A673 (cell line): ENCODE data around the gene RNF113B.

Experiments
- CTCF ChIP-seq: fragments of 300-800, 200-600 bp; sonication (generic); conservative IDR thresholded peaks from 2 replicates; pipeline ENCODE4 v1.5.1; 2017; ENCODE audit warnings: low read depth, mild to moderate bottlenecking, antibody characterized with exemption, low read length, moderate library complexity, mixed read lengths
- EZH2 ChIP-seq: fragments of 200-600 bp; sonication (generic); IDR thresholded peaks from 2 replicates; pipeline ENCODE4 v1.6.1; 2017; ENCODE audit warnings: borderline replicate concordance, low read depth, mild to moderate bottlenecking, mixed read lengths, antibody characterized with exemption, low read length; ENCODE audit not compliant: poor library complexity, severe bottlenecking

DNA sequence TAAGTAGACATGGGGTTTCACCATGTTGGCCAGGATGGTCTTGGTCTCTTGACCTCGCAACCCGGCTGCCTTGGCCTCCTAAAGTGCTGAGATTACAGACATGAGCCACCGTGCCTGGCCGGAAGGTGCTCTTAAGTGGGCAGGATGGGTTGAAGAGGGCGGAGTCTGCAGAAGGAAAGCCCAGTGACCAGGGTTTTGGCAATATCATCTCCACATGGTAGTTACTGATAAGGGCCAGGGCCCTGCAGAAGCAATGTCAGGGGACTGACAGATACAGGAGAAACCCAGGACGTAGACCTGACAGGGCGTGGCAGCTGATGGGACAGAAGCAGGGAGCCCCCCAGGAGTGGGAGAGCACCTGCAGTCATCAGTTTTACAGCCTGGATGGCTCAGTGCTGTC is 45.7 kb upstream of the RNF113B start:
- no peak for TF ChIP-seq CTCF
- TF ChIP-seq EZH2 = no peak
